ENCODE measurements around the gene TMEM214.

TMEM214 gene

GRCh38 chr2:27032495-27033252, at the start of gene TMEM214:
Gene TMEM214 (plus strand): TSS chr2:27032965. CDS start chr2:27033016, 51 bp downstream.
- DNase-seq (ENCODE audit: low read depth, low spot score): peak; percentile 59

DNA sequence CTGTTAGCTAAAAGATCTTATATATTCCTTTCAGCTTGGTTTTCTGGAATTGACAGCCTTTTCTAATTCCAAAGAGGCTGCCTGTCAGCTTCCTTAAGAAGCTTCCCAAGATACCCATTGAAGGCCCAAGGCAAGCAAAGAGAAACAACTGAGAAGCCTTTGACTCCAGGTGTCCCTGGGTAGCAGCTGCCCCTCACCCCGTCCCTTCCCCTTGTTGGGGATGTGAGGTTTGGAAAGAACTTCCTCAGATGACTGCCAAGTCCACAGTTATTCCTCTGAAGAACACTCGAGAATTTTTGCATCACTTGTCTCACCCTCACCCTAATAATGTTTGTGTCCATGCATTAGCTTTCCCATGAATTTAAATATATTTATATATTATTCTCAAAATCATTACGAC, 49.0 kb upstream of the TMEM214 start:
- DNase-seq (ENCODE audit: low read depth, low spot score): no peak

GRCh38 chr2:26985807-26986206, 47.0 kb upstream of the TMEM214 start:
- DNase-seq (ENCODE audit: low read depth, low spot score): no peak

DNA sequence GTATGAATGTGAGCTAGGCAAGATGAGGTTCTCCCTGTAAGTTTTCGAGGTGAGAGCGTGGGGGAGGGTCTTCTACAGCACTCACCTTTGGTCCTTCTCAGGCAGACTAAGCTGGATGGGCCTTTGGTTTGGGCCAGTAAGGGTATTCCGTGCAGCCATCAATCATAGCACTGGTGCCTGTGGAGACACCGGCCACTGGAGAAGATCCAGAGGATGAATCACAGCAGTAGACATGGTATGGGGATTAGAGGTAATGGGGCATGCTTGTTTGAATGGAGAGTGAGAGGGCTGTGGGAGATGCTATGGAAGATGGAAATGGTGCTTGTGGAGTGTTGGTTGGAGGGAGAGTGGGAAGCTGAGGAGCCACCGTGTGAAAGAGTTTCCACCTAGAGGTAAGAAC, 46.2 kb upstream of the TMEM214 start:
- no peak for DNase-seq (ENCODE audit: low read depth, low spot score)

DNA sequence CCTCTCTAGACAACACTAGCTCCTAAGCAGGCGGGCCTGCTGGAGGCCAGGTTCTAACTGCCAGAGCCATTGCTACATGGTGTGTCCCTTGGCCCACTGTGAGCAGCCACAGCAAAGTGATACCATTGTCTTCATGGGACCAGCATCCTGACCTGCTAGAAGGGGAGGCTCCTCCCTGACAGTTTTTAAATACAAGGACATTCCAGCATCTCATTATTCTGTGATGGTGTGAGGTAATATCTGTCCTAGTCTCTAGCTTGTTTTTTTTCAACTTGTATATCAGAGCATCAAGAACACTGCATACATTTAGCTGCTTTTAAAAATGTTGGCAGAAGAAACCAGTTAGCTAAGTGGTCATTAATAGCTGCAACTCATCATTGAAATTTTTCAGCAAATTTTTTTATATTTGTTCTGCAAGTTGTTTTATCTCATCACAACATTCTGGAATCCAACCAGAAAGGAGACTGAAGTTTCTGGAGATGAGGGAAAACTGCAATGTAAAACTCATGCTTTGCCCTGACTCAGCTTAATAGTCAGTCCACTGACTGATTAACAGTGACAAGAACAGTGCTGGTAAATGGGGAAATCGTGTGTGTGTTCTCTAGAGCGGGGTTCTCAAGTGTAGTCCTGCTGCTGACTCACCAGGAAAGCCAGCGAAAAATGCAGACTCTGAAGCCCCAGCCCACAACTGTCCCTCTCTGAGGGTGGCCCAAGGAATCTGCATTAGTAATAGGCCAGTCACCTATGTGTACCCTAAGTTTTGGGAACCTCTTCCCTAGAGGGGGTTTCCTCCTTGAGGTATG, 44.5 kb upstream of the TMEM214 start:
- no peak for DNase-seq (ENCODE audit: low read depth, low spot score)

DNA sequence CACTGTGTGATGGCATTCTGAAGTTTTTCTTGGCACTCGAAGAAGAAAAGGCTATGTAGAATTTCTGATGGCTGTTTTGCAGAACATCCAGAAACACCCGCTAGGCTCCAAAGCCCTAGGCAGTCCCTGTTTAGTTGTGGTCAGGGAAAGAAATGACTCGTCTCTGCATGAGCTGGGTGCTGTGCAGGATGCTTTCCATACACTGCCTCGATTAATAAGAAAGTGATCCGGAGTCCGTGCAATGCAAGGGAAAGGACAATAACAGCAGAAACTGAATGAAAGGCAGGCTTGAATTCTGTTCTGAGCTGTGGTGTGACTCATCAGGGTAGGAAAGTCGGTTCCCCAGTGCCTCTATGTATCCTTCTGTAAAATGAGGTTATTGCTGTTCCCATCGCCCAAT, 43.6 kb upstream of the TMEM214 start:
- DNase-seq (ENCODE audit: low read depth, low spot score): no peak

GRCh38 chr2:26991717-26992116, 41.0 kb upstream of the TMEM214 start:
- no peak for DNase-seq (ENCODE audit: low read depth, low spot score)

DNA sequence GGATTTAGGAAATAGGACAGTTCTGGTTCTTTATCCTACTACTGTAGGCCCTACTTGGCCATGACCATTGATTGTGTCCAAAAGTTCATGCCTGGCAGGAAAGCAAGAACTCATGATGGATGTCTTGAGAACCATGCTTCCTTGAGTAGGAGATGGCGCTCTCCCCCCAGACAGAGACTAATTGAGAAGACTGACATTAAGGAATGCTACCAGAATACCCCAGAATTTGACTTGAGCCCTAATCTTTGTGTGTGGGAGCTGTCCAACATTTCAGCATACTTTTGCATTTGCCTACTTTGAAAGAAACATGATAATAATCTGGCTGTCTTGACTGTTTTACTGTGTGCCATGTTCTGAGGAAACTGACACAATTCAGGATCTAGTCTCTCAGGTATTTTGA, 39.0 kb upstream of the TMEM214 start:
- DNase-seq (ENCODE audit: low read depth, low spot score): no peak

GRCh38 chr2:26994983-26995382, 37.8 kb upstream of the TMEM214 start:
- no peak for DNase-seq (ENCODE audit: low read depth, low spot score)

GRCh38 chr2:26997394-26997793, 35.4 kb upstream of the TMEM214 start:
- no peak for DNase-seq (ENCODE audit: low read depth, low spot score)

DNA sequence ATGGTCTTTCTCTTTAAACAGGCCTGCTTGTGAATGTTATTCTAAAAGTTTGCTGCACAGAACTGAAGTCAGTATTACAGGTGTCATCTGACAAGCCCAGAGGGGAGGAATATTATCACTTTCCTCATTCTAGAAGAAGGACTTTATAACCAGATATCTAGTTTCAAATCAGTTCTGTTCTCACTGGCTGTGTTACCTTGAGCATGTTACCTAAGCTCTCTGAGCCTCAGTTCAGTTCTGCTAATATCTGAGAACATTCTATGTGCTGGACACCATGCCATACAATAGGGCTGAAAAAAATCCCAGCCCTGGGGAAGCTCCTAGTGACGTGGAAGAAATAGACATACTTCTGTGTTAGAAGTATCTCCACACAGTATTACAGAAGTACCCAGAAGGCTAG, 34.4 kb upstream of the TMEM214 start:
- DNase-seq (ENCODE audit: low read depth, low spot score): no peak

- no peak for DNase-seq (ENCODE audit: low read depth, low spot score)
These were observed 32.5 kb upstream of the TMEM214 start for GRCh38 chr2:27000228-27000627.

- DNase-seq (ENCODE audit: low read depth, low spot score): no peak
These were observed 31.8 kb upstream of the TMEM214 start for GRCh38 chr2:27000995-27001394.

- DNase-seq (ENCODE audit: low read depth, low spot score): no peak
These were observed 30.8 kb upstream of the TMEM214 start for GRCh38 chr2:27001950-27002349.

DNA sequence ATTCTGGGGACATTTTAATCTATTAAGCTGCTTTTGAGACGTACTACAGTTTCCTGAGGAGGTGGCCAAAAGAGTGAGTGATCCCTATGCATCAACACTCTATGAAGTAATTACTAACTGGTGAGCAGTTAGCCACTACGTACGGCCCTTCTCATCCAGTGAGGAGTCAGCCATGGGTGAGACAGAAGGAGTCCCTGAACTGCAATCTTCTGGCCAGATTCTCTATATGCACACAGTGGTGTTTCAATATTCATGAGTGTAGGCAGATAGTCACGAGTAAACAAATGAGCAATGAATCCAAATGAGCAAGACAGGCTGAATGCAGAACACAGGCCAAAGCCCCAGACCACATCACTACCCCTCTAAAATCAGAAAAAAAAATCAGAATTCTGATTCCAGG, 29.8 kb upstream of the TMEM214 start:
- no peak for DNase-seq (ENCODE audit: low read depth, low spot score)

- no peak for DNase-seq (ENCODE audit: low read depth, low spot score)
These were observed 28.9 kb upstream of the TMEM214 start for GRCh38 chr2:27003857-27004256.

- no peak for DNase-seq (ENCODE audit: low read depth, low spot score)
These were observed 26.0 kb upstream of the TMEM214 start for GRCh38 chr2:27006602-27007415.

- DNase-seq (ENCODE audit: low read depth, low spot score): no peak
These were observed 25.1 kb upstream of the TMEM214 start for GRCh38 chr2:27007416-27008374.

GRCh38 chr2:27008678-27009077, 24.1 kb upstream of the TMEM214 start:
- DNase-seq (ENCODE audit: low read depth, low spot score): no peak

DNA sequence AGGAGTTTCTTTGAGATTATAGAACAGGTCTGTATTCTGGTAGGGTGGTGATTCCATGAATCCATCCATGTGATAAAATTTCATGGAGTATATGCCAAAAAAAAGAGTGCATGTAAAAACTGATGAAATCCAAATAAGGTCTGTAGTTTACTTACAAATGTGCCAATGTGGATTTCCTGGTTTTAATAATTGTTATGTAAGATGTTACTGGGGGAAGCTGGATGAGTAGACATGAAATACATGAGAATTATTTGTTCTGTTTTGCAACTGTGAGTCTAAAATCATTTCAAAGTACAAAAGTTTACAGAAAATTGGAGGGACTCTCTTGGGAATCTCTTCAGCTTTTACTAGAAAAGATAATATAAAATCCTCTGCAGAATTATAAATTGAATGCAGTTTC, 23.7 kb upstream of the TMEM214 start:
- DNase-seq (ENCODE audit: low read depth, low spot score): no peak

- no peak for DNase-seq (ENCODE audit: low read depth, low spot score)
These were observed 23.0 kb upstream of the TMEM214 start for GRCh38 chr2:27009716-27010115.
